ENCODE data around the gene UPF3A. TPM values are rescaled to one million over a fixed set of nuclear protein-coding genes. Genes with fewer than 3 reads are reported as not detected.

UPF3A gene
- total and polyA plus RNA-seq, 9 of the 15 experiments (the other 6 are each of a cell fraction or from before 2014, with no cell fraction given) = 15.6 to 76.5 (median 40.9) TPM

DNA sequence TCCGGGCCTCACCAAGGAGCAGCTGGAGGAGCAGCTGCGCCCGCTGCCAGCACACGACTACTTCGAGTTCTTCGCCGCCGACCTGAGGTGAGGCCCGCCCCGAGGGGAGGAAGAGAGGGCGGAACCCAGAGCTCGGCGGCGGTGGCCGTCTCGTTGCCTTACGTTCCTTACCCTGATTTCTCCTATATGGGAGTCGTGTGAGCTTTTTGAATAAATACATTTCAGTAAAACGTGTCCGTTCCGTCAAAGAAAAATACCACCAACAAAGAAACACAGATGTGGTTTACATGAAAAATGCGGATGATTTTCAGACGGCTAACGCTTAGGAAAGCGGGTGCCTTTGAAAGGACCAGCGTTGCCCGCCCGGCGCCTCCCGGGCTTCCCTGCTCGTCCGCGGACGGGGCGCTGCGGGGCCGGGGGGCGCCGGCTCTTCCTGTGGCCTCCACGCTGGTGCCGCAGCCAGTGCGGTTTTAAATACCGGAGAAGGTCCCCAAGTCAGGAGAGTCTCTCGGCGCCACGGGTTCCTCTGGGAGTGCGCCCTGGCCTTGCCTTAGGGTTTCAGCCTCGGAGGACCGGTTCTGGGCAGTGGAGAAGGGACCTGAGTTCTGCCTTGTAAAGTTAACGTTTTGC, 755 bp downstream of the UPF3A start (continued):
- TF ChIP-seq ZNF511 (CRISPR knock-in tag; IDR thresholded peaks at IDR 0.05) (no peak), ZBED1 (IDR thresholded peaks at IDR 0.05) (no peak), ZNF280A (IDR thresholded peaks at IDR 0.05; ENCODE audit: low read depth, partially characterized antibody) (no peak), FOSL1 (tag; conservative IDR thresholded peaks at IDR 0.05) (no peak), NR1H2 (CRISPR knock-in tag; IDR thresholded peaks at IDR 0.05) (no peak), ZNF75A (CRISPR knock-in tag; IDR thresholded peaks at IDR 0.05) (no peak), IFI16 (CRISPR knock-in tag; IDR thresholded peaks at IDR 0.05) (no peak), CGGBP1 (CRISPR knock-in tag; IDR thresholded peaks at IDR 0.05) (no peak), CBFB (CRISPR knock-in tag; IDR thresholded peaks at IDR 0.05) (no peak), ZNF764 (CRISPR knock-in tag; IDR thresholded peaks at IDR 0.05; ENCODE audit: low read depth) (no peak), ZNF561 (CRISPR knock-in tag; conservative IDR thresholded peaks at IDR 0.05) (no peak), KAT2B (IDR thresholded peaks at IDR 0.05; ENCODE audit: low read depth, low read length) (no peak), MBD1 (CRISPR knock-in tag; IDR thresholded peaks at IDR 0.05) (no peak), TGIF2 (CRISPR knock-in tag; IDR thresholded peaks at IDR 0.05) (no peak), ID3 (CRISPR knock-in tag; IDR thresholded peaks at IDR 0.05) (no peak), ID3 (tag; IDR thresholded peaks at IDR 0.05) (peak; percentile 46; the same call in 1 of the 2 replicates), ZZZ3 (IDR thresholded peaks at IDR 0.05) (no peak), UBTF (IDR thresholded peaks at IDR 0.05; ENCODE audit: borderline replicate concordance in 1 of 2, low read depth in 2 of 2, low read length in 2 of 2) (peak in 1 of 2 experiments; percentile 50; a peak in 2 of 4 replicates)
- TF ChIP-seq, protein P1, sequence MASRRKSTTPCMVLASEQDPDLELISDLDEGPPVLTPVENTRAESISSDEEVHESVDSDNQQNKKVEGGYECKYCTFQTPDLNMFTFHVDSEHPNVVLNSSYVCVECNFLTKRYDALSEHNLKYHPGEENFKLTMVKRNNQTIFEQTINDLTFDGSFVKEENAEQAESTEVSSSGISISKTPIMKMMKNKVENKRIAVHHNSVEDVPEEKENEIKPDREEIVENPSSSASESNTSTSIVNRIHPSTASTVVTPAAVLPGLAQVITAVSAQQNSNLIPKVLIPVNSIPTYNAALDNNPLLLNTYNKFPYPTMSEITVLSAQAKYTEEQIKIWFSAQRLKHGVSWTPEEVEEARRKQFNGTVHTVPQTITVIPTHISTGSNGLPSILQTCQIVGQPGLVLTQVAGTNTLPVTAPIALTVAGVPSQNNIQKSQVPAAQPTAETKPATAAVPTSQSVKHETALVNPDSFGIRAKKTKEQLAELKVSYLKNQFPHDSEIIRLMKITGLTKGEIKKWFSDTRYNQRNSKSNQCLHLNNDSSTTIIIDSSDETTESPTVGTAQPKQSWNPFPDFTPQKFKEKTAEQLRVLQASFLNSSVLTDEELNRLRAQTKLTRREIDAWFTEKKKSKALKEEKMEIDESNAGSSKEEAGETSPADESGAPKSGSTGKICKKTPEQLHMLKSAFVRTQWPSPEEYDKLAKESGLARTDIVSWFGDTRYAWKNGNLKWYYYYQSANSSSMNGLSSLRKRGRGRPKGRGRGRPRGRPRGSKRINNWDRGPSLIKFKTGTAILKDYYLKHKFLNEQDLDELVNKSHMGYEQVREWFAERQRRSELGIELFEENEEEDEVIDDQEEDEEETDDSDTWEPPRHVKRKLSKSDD (conservative IDR thresholded peaks at IDR 0.05; ENCODE audit: low read length) = no peak

Data from K562 (cell line).